IPS-15b (cell line): ENCODE measurements around the gene USP47.

Source experiments
- H3K27me3 ChIP-seq: one replicate; pipeline ENCODE4 v1.6.1; 2013; ENCODE audit warnings: low read length; ENCODE audit not compliant: control insufficient read depth, insufficient read depth
- H3K36me3 ChIP-seq: one replicate; pipeline ENCODE4 v1.6.1; 2013; ENCODE audit warnings: low read length; ENCODE audit not compliant: control insufficient read depth, insufficient read depth
- H3K4me1 ChIP-seq: one replicate; pipeline ENCODE4 v1.6.1; 2013; ENCODE audit warnings: mild to moderate bottlenecking, low read length; ENCODE audit not compliant: control insufficient read depth, insufficient read depth
- H3K4me3 ChIP-seq: one replicate; pipeline ENCODE4 v1.5.1; 2013; ENCODE audit warnings: low read depth, low read length
- H3K9ac ChIP-seq: one replicate; pipeline ENCODE4 v1.6.1; 2013; ENCODE audit warnings: low read depth, mild to moderate bottlenecking, low read length
- H3K9me3 ChIP-seq: one replicate; pipeline ENCODE4 v1.6.1; 2013; ENCODE audit warnings: mild to moderate bottlenecking, low read length; ENCODE audit not compliant: control insufficient read depth, insufficient read depth

USP47 gene

DNA sequence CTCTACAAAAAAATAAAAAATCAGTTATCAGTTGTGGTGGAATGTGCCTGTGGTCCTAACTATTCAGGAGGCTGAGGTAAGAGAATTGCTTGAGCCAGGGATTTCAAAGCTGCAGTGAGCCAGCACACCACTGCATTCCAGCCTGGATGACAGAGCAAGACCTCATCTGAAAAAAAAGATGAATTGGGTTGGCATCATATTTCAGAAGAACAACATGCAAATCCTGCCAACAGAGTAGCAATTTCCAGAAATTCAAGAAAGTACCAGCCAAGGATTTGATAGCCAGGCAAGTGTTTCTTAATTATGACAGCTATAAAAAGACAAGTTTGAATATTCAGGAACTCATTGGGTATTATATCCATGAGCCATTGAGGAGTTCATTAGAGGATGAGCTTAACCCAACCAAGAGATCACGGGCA, 75.2 kb downstream of the USP47 start:
- Histone ChIP-seq H3K27me3 (no peaks in the 10 kb centered on the region), H3K4me1 (no peaks in the 10 kb centered on the region), H3K9ac (no peak overlapping the region), H3K9me3 (no peaks in the 10 kb centered on the region), H3K4me3 (no peak overlapping the region), H3K36me3 (no peaks in the 10 kb centered on the region)

DNA sequence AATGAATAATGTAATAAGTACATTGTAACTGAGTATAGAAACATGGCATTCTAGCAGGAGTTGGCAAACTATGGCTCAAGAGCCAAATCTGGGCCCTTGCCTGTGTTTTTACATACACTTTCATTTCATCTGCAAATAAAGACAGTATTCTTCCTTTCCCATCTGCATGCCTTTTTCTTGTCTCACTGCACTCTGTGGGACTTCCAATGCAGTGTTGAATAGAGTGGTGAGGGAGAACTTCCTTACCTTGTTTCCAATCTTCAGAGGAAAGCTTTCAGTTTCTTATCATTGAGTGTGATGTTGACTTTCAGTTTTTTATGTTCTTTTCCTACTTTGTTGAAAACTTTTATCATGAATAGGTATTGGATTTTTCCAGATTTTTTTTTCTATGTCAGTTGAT, 82.1 kb downstream of the USP47 start:
- Histone ChIP-seq H3K36me3 (no peaks in the 10 kb centered on the region), H3K4me1 (no peaks in the 10 kb centered on the region), H3K9me3 (no peaks in the 10 kb centered on the region), H3K27me3 (no peaks in the 10 kb centered on the region), H3K9ac (no peak overlapping the region), H3K4me3 (no peak overlapping the region)

DNA sequence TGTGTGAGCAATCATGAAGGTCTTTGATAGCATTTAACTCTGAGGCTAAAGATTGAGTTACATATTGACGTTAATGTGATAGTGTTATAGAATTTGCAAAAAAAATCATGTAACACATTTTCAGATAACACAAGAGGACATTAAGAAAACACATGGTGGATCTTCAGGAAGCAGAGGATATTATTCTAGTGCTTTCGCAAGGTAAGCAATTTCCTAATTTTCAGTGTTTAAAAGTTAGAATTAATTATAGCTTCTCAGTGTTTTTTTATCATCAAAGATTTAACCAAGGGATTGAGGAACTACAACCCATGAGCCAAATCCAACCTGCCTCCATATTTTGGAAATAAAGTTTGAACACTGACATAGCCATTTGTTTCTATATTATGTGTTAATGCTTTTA, 88.1 kb downstream of the USP47 start:
- Histone ChIP-seq H3K4me3 (no peak overlapping the region), H3K9ac (no peak overlapping the region), H3K36me3 (no peaks in the 10 kb centered on the region), H3K27me3 (no peaks in the 10 kb centered on the region), H3K9me3 (no peaks in the 10 kb centered on the region), H3K4me1 (no peaks in the 10 kb centered on the region)

GRCh38 chr11:11931461-11932055, 89.8 kb downstream of the USP47 start:
- Histone ChIP-seq H3K4me1 (no peaks in the 10 kb centered on the region), H3K36me3 (no peaks in the 10 kb centered on the region), H3K27me3 (no peaks in the 10 kb centered on the region)

DNA sequence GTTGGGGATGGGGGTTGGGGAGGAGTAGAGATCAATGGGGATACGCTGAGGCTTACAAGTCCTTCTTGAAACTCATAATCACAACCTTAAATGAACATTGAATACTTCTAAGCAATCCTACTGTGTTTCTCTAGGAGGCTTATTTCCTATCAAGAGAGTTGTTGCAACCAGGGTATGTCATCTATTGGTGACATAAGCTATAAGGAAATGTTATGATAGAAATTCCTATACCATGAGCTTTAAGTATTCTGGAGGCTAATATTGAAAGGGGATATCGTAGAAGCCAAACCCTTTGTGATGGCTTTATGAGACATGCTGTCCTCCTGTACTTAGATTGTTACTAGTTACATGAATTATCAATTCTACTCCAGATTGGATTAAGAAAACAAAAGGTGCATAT, 93.8 kb downstream of the USP47 start:
- H3K36me3 ChIP-seq, result no peaks in the 10 kb centered on the region

More at GRCh38 chr11:11931461-11932055, 89.8 kb downstream of the USP47 start:
- H3K9me3 ChIP-seq, result no peaks in the 10 kb centered on the region
- H3K9ac ChIP-seq, result no peak overlapping the region
- no peak overlapping the region for H3K4me3 ChIP-seq

DNA sequence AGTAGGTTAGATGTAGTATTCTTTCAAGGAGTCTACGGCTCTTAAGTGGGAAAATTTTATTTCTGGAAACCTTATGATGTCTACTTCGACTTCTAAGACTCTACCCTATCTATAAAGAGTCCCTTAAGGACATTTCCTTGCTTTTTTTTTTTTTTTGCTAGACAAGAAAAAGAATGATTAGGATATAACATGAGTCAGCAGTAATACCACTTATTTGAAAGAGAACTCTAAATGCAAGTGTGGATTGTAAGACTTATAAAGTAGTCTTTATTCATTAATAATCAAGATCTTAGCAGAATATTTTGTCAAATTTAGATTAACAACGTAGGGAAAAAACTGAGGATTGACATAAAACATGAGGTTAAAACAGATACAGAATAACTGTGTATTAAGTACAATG, 95.7 kb downstream of the USP47 start:
- Histone ChIP-seq H3K9me3 (no peaks in the 10 kb centered on the region), H3K36me3 (no peaks in the 10 kb centered on the region), H3K4me1 (no peaks in the 10 kb centered on the region), H3K9ac (no peak overlapping the region), H3K4me3 (no peak overlapping the region), H3K27me3 (no peaks in the 10 kb centered on the region)

More for the DNA sequence above, 93.8 kb downstream of the USP47 start:
- Histone ChIP-seq H3K9me3 (no peaks in the 10 kb centered on the region), H3K27me3 (no peaks in the 10 kb centered on the region), H3K9ac (no peak overlapping the region), H3K4me3 (no peak overlapping the region), H3K4me1 (no peaks in the 10 kb centered on the region)

DNA sequence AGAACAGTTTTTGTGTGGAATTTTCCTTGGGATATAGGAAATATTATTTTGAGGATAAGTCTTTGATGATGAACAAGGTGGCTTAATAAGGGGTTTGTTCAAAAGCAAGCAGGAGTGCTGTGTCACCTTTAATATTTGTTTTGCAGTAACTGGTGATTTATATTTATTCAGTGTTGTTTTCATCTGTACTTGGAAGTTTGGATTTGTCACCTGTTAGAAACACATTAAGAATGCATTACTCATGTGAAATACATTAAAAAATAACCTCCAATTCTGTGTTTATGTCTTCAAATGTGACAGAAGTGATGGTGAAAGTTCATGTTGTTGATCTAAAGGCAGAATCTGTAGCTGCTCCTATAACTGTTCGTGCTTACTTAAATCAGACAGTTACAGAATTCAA, 96.2 kb downstream of the USP47 start:
- H3K4me3 ChIP-seq, result no peak overlapping the region
- no peaks in the 10 kb centered on the region for H3K9me3 ChIP-seq
- H3K9ac ChIP-seq, result no peak overlapping the region
- H3K27me3 ChIP-seq, result no peaks in the 10 kb centered on the region
- H3K36me3 ChIP-seq, result no peaks in the 10 kb centered on the region
- no peaks in the 10 kb centered on the region for H3K4me1 ChIP-seq

DNA sequence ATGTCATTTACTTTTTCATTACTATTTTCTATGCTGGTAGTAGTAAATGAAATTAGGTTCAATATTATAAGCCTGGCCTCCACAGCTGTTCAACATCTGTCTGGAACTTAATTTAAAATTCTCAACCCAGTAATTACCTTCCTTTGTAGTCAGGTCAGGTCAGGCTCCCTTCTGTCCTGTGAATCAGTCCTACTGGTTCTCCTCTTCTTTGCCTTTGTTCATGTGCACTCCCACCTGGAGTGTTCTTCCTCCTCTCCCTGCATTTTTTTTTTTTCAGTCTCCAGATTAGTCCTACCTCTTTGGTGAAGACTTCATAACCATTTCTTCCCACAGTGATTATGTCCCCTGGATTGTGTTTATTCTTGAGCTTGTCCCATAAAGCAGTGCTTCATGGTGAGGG, 98.8 kb downstream of the USP47 start:
- Histone ChIP-seq H3K27me3 (no peaks in the 10 kb centered on the region), H3K4me3 (no peak overlapping the region), H3K4me1 (no peaks in the 10 kb centered on the region), H3K9ac (no peak overlapping the region), H3K36me3 (no peaks in the 10 kb centered on the region), H3K9me3 (no peaks in the 10 kb centered on the region)

DNA sequence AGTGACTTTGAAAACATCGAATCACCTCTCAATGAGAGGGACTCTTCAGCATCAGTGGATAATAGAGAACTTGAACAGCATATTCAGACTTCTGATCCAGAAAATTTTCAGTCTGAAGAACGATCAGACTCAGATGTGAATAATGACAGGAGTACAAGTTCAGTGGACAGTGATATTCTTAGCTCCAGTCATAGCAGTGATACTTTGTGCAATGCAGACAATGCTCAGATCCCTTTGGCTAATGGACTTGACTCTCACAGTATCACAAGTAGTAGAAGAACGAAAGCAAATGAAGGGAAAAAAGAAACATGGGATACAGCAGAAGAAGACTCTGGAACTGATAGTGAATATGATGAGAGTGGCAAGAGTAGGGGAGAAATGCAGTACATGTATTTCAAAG, 100.9 kb downstream of the USP47 start:
- no peak overlapping the region for H3K9ac ChIP-seq
- no peaks in the 10 kb centered on the region for H3K27me3 ChIP-seq
- no peaks in the 10 kb centered on the region for H3K4me1 ChIP-seq
- no peaks in the 10 kb centered on the region for H3K9me3 ChIP-seq
- no peaks in the 10 kb centered on the region for H3K36me3 ChIP-seq
- no peak overlapping the region for H3K4me3 ChIP-seq

DNA sequence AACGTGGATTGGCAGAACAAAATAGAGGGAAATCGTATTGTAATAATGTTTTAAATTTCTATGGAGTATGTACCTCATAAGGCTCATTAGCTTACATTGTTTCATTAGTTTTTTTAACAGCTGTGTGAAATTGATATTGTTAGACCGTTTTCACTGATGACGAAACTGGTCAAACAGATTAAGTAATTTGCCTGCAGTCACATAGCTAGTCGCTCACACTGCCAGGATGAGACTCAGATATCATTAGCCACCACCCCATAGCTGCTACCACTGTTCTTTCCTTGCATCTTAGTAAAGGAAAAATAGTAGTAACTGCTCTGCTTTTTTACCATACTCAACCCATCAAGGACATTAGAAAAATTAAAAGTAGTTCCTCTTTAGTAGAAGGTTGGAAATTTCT, 102.7 kb downstream of the USP47 start:
- Histone ChIP-seq H3K27me3 (no peaks in the 10 kb centered on the region), H3K4me1 (no peaks in the 10 kb centered on the region), H3K9me3 (no peaks in the 10 kb centered on the region), H3K36me3 (no peaks in the 10 kb centered on the region), H3K9ac (no peak overlapping the region), H3K4me3 (no peak overlapping the region)

DNA sequence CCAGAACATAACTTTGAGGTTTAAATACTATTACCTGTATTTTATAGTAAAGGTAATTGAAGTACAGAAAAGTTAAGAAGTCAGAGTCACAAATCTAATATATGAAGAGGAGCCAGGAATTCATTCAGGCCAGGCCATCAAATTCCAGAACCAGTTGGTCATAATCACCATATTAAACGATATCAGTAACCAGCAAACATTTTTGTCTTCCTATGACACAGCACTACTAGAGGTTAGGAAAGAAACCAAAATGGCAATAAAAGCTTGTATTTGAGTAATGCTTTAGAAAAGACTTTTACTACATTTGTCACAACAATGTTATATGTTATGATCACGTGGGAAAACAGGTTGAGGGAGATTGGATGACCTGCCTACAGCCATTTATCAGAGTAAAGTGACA, 104.4 kb downstream of the USP47 start:
- H3K27me3 ChIP-seq, result no peaks in the 10 kb centered on the region
- no peaks in the 10 kb centered on the region for H3K9me3 ChIP-seq
- no peaks in the 10 kb centered on the region for H3K36me3 ChIP-seq
- H3K9ac ChIP-seq, result no peak overlapping the region
- no peaks in the 10 kb centered on the region for H3K4me1 ChIP-seq
- H3K4me3 ChIP-seq, result no peak overlapping the region

- Histone ChIP-seq H3K4me3 (no peak overlapping the region), H3K4me1 (no peaks in the 10 kb centered on the region), H3K36me3 (no peaks in the 10 kb centered on the region), H3K9ac (no peak overlapping the region), H3K27me3 (no peaks in the 10 kb centered on the region), H3K9me3 (no peaks in the 10 kb centered on the region)
These were observed 105.1 kb downstream of the USP47 start for GRCh38 chr11:11946878-11947277.
